K562 (cell line): Measurements from ENCODE around the gene PCDH1. TPM values are rescaled to one million over a fixed set of nuclear protein-coding genes. Genes with fewer than 3 reads are reported as not detected.

Experiments
- GATAD2A ChIP-seq: fragments of 450-650 bp; IDR thresholded peaks from 2 replicates; pipeline ENCODE4 v1.6.1; 2017
- JUNB ChIP-seq: fragments of 450-650 bp; formaldehyde crosslinking; conservative IDR thresholded peaks from 2 replicates; pipeline ENCODE4 v1.4.0; 2020; ENCODE audit warnings: mild to moderate bottlenecking
- KAT7 ChIP-seq: sonication (generic); formaldehyde crosslinking; IDR thresholded peaks from 2 replicates; pipeline ENCODE4 v1.8.0; 2022; ENCODE audit warnings: missing genetic modification reagents, mild to moderate bottlenecking, borderline replicate concordance
- TSC22D4 ChIP-seq: fragments of 450-650 bp; IDR thresholded peaks from 2 replicates; pipeline ENCODE4 v1.6.1; 2016; ENCODE audit warnings: missing genetic modification characterization, missing biosample characterization, control low read depth
- ZNF41 ChIP-seq: fragments of 250-450 bp; sonication (Bioruptor Pico); conservative IDR thresholded peaks from 2 replicates; pipeline ENCODE4 v1.4.0; 2020; ENCODE audit warnings: mild to moderate bottlenecking
- polyA plus RNA-seq, 8 experiments: library from polyadenylated mRNA; depleted of rRNA in 4 of 8; stranded (reverse) in 5 of 8; unstranded in 3 of 8; fragments of >200 nt; fragmentation: Nextera tagmentation in 2 of 8; fragmentation: Illumina TruSeq in 1 of 8; extraction: Ambion mirVana in 2 of 8; extraction: Trizol in 1 of 8; gene quantifications; 2 replicates each; pipeline versions ENCODE4 v1.2.1 to v1.2.3, GENCODE V29; 2011 to 2014; ENCODE audit warnings: inconsistent platforms in 1 of 8, missing spikeins in 1 of 8
- total RNA-seq, 7 experiments: library from RNA; depleted of rRNA in 6 of 7; stranded (reverse); fragments of >200 nt in 6 of 7; fragmentation: Illumina TruSeq in 2 of 7; extraction: Trizol in 2 of 7; gene quantifications; 2 replicates each; pipeline versions ENCODE4 v1.2.1 to v1.2.3, GENCODE V29; 2011 to 2021; ENCODE audit warnings: low replicate concordance in 1 of 7
- TF ChIP-seq, protein P1 (sequence below), 2 experiments: fragments of 150-350 bp in 1 of 2; IDR thresholded peaks; 2 replicates each; pipeline ENCODE4 v1.6.1; 2012 to 2016; ENCODE audit warnings: low read depth in 2 of 2, low read length in 2 of 2, mild to moderate bottlenecking in 1 of 2, moderate library complexity in 1 of 2
- TF ChIP-seq, protein P2 (sequence below): fragments of 450-650 bp; IDR thresholded peaks from 2 replicates; pipeline ENCODE4 v1.6.1; 2016; ENCODE audit warnings: mild to moderate bottlenecking, moderate library complexity

The PCDH1 gene
- total and polyA plus RNA-seq, 9 of the 15 experiments (the other 6 are each of a cell fraction or from before 2014, with no cell fraction given) = 0.11 to 3.6 (median 1.9) TPM; not detected in 1

DNA sequence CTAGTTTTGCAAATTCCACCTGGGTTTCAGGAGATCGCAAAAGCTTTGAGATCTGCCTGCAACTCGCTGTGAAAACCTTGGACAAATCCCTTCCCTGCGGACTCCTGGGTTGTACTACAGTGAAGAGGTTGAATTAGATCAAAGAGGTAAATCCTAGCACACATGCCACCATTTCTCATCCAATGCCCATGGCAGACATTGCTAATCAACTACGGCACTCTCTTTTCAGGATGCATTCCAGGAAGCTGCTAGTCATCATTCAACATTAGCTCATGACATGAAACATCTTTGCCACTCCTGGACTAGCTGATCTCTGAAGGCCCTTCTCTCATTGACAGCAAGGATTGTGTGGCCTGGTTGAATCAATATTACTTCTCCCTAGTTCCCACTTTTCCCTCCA, 46.1 kb downstream of the PCDH1 start (continued):
- TF ChIP-seq, protein P1, sequence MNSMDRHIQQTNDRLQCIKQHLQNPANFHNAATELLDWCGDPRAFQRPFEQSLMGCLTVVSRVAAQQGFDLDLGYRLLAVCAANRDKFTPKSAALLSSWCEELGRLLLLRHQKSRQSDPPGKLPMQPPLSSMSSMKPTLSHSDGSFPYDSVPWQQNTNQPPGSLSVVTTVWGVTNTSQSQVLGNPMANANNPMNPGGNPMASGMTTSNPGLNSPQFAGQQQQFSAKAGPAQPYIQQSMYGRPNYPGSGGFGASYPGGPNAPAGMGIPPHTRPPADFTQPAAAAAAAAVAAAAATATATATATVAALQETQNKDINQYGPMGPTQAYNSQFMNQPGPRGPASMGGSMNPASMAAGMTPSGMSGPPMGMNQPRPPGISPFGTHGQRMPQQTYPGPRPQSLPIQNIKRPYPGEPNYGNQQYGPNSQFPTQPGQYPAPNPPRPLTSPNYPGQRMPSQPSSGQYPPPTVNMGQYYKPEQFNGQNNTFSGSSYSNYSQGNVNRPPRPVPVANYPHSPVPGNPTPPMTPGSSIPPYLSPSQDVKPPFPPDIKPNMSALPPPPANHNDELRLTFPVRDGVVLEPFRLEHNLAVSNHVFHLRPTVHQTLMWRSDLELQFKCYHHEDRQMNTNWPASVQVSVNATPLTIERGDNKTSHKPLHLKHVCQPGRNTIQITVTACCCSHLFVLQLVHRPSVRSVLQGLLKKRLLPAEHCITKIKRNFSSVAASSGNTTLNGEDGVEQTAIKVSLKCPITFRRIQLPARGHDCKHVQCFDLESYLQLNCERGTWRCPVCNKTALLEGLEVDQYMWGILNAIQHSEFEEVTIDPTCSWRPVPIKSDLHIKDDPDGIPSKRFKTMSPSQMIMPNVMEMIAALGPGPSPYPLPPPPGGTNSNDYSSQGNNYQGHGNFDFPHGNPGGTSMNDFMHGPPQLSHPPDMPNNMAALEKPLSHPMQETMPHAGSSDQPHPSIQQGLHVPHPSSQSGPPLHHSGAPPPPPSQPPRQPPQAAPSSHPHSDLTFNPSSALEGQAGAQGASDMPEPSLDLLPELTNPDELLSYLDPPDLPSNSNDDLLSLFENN (IDR thresholded peaks at IDR 0.05; ENCODE audit: low read depth in 2 of 2, low read length in 2 of 2) = peak in 1 of 2 experiments; percentile 54; a peak in 1 of 4 replicates
- TF ChIP-seq TSC22D4 (tag) (no peak), KAT7 (no peak), ZNF41 (CRISPR knock-in tag) (no peak), GATAD2A (no peak), JUNB (CRISPR knock-in tag) (no peak)
- TF ChIP-seq, protein P2, sequence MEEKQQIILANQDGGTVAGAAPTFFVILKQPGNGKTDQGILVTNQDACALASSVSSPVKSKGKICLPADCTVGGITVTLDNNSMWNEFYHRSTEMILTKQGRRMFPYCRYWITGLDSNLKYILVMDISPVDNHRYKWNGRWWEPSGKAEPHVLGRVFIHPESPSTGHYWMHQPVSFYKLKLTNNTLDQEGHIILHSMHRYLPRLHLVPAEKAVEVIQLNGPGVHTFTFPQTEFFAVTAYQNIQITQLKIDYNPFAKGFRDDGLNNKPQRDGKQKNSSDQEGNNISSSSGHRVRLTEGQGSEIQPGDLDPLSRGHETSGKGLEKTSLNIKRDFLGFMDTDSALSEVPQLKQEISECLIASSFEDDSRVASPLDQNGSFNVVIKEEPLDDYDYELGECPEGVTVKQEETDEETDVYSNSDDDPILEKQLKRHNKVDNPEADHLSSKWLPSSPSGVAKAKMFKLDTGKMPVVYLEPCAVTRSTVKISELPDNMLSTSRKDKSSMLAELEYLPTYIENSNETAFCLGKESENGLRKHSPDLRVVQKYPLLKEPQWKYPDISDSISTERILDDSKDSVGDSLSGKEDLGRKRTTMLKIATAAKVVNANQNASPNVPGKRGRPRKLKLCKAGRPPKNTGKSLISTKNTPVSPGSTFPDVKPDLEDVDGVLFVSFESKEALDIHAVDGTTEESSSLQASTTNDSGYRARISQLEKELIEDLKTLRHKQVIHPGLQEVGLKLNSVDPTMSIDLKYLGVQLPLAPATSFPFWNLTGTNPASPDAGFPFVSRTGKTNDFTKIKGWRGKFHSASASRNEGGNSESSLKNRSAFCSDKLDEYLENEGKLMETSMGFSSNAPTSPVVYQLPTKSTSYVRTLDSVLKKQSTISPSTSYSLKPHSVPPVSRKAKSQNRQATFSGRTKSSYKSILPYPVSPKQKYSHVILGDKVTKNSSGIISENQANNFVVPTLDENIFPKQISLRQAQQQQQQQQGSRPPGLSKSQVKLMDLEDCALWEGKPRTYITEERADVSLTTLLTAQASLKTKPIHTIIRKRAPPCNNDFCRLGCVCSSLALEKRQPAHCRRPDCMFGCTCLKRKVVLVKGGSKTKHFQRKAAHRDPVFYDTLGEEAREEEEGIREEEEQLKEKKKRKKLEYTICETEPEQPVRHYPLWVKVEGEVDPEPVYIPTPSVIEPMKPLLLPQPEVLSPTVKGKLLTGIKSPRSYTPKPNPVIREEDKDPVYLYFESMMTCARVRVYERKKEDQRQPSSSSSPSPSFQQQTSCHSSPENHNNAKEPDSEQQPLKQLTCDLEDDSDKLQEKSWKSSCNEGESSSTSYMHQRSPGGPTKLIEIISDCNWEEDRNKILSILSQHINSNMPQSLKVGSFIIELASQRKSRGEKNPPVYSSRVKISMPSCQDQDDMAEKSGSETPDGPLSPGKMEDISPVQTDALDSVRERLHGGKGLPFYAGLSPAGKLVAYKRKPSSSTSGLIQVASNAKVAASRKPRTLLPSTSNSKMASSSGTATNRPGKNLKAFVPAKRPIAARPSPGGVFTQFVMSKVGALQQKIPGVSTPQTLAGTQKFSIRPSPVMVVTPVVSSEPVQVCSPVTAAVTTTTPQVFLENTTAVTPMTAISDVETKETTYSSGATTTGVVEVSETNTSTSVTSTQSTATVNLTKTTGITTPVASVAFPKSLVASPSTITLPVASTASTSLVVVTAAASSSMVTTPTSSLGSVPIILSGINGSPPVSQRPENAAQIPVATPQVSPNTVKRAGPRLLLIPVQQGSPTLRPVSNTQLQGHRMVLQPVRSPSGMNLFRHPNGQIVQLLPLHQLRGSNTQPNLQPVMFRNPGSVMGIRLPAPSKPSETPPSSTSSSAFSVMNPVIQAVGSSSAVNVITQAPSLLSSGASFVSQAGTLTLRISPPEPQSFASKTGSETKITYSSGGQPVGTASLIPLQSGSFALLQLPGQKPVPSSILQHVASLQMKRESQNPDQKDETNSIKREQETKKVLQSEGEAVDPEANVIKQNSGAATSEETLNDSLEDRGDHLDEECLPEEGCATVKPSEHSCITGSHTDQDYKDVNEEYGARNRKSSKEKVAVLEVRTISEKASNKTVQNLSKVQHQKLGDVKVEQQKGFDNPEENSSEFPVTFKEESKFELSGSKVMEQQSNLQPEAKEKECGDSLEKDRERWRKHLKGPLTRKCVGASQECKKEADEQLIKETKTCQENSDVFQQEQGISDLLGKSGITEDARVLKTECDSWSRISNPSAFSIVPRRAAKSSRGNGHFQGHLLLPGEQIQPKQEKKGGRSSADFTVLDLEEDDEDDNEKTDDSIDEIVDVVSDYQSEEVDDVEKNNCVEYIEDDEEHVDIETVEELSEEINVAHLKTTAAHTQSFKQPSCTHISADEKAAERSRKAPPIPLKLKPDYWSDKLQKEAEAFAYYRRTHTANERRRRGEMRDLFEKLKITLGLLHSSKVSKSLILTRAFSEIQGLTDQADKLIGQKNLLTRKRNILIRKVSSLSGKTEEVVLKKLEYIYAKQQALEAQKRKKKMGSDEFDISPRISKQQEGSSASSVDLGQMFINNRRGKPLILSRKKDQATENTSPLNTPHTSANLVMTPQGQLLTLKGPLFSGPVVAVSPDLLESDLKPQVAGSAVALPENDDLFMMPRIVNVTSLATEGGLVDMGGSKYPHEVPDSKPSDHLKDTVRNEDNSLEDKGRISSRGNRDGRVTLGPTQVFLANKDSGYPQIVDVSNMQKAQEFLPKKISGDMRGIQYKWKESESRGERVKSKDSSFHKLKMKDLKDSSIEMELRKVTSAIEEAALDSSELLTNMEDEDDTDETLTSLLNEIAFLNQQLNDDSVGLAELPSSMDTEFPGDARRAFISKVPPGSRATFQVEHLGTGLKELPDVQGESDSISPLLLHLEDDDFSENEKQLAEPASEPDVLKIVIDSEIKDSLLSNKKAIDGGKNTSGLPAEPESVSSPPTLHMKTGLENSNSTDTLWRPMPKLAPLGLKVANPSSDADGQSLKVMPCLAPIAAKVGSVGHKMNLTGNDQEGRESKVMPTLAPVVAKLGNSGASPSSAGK = no peak
- TF ChIP-seq, all 486 proteins: peak for 5
